D341Med (cell line): ENCODE results near the gene KCNJ6.

Experiments used
- DNase-seq: peaks from one replicate; pipeline ENCODE4 v3.0.0; 2012; ENCODE audit warnings: low spot score

Gene KCNJ6

DNA sequence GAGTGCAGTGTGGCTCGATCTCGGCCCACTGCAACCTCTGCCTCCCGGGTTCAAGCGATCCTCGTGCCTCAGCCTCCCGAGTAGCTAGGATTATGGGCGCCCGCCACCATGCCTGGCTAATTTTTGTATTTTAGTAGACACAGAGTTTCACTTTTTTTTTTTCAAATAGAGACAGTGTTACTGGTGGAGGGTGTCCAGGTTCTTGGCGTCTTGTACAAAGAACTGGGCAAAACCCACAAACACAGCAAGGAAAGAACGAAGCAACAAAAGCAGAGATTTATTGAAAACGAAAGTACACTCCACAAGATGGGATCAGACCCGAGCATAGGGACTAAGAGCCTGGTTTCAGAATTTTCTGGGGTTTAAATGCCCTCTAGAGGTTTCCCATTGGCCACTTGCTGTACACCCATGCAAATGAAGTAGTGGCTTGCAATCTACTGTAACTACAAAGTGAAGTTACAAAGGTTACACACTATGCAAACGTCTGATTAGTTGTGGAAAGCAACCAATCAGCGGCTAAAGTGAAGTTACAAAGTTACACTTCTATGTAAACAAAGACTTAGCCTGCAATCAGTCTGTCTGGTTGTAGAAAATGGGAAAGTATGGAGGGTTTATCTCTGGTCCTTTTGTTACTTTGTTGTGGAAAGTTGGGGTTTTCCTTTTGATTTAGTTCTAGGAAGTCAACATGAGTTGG is 350.6 kb downstream of the KCNJ6 start:
- no peak for DNase-seq

DNA sequence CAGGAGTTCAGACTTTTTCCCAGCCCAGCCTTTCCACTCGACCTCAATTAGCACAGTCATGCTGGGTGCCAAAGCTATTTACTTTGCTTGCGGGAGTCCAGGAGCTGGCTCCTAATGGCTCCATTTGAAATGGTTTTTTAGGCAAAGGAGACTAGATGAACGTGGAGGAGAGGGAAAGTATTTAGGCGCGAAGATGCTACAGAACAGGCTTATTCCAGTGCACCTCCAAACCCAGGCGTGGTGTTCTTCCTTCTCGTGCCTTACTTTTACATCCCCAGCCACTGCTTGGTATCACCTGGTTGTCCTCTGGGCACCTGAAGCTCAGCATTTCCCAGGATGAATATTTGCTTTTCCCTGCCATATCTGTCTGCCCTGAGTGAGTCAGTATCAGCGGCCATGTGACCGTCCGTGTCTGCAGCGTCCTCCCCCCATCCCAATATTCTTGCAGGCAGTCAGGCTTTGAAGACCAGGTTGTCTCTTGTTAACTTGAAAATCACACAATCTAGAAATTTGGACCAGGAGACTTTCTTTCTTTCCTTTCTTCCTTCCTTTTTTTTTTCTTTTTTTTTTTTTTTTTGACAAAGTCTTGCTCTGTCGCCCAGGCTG is 351.2 kb downstream of the KCNJ6 start:
- DNase-seq = no peak

DNA sequence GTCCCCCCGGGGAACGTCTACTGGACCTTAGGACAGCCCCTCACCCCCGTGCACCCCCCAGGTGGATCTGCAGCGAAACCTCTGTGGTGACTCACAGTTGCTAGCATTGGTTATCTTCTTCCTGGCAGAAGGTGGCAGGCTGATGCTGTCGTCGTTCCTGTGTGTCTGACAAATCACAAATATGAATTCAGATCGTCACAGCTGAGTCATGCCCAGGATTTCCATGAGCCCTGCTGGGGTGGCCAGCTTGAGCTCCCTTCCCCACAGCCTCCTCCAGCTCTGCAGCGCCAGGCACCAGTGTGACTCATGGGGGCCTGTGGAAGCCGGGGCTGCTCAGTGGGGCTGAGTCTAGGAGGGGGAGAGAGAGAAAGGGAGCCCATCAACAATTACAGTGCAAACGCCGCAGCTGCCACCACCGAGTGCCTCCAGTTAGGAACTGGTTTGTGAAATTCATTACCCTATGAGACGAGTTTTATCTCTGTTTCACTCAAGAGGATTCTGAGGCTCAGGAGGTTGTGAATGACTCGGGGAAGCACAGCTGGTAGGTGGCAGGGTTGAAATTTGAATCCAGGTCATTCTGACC is 351.8 kb downstream of the KCNJ6 start:
- DNase-seq = peak; percentile 48

DNA sequence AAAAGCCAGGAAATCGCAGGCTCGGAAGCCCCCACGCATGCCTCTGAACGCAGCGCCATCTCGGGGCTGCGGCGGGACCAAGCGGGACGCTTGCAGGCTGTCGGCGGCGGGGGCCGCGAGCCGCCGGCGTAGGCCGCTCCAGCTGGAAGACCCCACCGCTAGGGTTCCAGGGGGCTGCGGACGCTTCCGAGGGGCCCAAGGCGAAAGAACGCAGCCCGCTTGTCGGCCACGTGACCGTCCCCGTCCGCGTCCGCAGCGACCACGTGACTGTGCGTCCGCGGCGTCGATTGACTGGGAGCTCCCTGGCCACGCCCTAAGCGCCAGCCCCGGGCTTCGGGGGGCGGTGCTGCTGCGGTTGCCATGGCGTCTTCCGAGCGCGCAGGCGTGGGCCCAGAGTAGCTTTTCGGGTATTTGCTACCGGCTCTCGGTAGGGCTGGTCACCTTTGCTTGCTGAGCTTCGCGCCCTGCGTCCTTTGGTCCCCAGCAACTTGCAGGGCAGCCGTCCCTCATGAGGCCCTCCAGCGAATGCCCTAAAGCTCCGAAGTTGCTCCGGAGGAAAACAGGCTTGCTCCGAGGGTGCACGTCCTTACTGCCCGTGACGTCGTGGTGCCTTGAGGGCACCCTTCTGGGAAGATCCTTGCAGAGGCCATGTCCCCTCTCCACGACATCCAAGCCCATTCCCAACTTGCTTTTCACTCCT is 352.5 kb downstream of the KCNJ6 start:
- peak; percentile 98 for DNase-seq

DNA sequence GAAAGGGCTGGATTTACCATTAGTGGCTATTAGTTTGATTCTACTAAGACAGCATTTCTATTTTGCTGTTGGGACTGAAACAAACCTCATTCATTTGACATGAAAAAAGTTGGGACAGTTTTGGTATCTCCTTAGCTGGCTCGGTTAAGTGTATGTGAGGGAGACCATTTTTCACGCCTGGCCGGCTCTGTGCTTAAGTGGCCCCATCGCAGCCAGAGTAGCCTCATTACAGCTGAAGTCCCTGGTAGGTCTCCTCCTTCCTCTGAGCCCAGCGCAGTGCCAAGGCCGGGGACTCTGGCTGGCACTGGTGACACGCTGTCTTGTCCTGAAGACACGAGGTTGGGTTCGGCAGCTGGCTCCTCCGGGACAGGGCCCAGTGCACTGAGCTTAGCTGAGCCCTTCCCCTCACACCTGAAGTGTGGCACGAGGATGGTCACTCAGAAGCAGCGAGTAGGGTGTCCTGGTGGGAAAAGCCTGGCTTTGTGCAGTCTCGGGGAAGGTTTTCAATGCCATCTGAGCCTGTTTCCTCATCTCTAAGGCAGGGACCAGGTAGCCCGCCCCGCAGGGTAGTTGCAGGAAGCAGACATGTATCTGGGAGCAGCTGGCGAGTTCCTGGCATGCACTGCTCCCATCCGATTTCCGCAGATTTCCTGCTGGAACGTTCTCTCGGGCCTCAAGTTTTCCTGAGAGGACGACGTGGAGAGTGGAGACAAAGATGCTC is 353.2 kb downstream of the KCNJ6 start:
- DNase-seq = no peak

DNA sequence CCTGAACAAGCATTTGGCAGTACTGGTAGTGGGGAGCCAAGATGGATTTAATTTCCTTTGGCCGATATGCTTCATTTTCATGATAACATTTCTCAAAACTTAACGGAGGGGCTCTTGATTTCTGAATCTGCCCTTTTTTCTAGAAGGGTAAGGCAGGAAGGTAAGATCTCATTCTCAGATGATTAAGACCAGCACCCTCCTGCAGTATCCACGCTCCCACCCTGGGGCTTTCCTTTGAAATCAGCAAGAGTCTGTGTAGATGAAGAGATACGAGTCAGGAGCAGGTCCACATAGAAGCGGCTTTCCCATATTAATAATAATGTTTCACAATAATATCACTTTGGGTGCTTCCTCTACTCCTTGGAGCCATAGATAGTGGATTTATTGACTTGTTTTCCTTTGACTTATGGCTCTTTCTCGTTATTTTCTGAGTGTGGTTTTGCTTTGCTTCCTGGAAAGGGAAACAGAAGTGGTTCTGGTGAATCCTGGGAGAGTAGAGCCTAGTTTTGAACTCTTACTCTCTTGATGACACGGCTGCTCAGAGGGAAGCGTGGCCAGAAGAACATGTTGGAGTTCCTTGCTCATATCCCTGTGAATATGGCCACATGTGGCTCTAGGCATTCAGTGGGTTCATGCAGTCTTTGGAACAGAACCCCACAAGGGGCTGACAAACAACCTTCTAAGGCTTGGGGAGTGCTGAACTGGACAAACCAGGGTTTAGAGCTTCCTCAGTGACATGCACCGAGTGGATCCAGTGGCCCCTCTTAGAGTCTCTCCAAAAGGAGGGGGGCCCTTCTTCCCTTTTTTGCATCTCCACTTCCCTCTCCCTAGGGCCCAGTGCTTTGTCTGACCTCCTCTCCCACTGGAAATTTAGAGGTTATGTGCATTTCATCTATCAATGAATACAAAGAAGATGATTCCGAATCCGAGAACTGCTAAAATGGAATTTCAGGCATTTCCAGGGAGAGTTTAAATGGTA is 354.0 kb downstream of the KCNJ6 start:
- no peak for DNase-seq

DNA sequence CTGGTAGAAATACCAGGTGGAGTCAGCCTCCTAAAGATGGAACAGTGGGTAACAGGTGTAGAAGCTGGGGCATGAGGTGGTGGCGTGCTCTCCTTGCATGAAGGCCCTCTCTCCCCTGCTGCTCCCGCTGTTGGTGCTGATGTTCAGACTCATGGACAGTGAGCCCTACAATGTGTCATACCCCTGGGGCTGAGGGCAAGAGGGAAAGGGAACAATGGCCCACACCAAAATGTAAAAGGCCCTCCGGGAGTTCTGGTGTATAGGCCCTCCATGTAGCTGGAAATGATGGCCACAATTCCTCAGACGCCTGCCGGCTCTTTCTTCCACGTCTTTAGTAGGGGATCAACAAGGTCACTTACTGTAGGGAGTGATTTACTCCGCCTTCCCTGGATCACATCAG is 354.8 kb downstream of the KCNJ6 start:
- DNase-seq = no peak

DNA sequence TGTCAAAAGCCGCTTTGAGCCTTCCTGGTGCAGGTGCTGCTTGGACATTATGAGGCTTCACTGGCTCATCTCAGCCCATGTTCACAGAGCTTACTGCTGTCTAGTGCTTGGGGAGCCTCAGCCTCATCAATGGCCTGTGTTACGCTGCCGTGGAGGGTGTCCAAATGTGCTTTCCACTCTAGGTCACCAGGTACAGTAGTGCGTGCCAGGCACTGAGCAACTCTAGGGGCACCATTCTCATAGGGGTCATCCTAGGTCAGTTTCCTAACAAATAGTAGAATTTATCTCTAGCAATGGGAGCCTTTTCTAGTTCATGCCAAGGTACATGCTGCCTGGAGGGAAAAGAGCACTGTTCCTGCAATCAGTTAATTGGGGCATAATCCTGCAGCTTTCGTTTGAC is 355.9 kb downstream of the KCNJ6 start:
- no peak for DNase-seq

DNA sequence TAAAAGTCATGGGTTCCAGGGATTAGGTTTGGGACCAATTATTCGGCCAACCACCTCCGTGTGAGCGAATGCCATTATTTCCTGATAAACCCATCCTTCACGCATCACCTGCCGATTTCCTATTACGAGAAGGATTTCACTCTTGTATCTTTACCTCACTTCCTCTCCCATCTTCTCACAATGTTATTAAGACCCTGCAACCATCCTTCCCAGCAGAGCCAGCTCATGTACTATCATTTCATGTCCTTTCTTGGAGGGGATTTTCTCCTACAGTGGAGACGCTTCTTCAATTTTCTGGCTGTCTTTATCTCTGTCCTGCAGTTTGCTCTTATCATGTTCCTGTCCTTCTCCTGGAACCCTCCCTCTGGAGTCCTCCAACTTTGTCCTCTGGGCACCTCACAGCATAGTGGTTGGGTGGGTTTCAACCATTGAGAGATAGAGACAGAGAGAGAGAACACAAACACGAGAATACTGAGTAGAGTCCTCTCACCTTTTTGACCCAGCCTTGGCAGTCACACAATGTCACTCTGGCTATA is 357.5 kb downstream of the KCNJ6 start:
- no peak for DNase-seq
